GM21717 (cell line): ENCODE data around the gene ADAMTS19.

Experiments
- ATAC-seq: cut with Tn5 transposase; IDR thresholded peaks from one replicate; pipeline ENCODE4 v1.9.1; 2021; ENCODE audit warnings: mild to moderate bottlenecking, moderate library complexity; ENCODE audit not compliant: unreplicated experiment

The ADAMTS19 gene

GRCh38 chr5:129474544-129474943, 14.4 kb downstream of the ADAMTS19 start:
- ATAC-seq, result no peak

DNA sequence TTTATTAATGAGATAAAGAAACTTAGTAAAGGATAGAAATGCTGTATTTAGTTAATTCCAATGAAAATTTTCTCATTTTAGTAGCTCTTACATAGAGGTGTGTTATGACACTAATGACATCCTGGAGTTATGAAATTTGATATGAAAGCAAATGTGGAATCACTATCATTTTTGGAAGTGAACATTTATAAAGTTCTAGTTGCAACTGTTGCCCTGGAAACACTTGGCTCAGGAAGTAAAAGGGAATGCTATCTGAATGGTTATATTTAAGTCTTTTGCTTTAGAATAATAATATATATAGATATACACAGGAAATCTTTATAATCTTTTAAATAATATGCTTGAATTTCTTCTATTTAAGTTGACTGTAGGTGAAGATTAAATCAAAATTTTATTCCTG, 16.7 kb downstream of the ADAMTS19 start:
- ATAC-seq, result no peak

GRCh38 chr5:129477532-129477931, 17.4 kb downstream of the ADAMTS19 start:
- no peak for ATAC-seq

GRCh38 chr5:129481161-129481560, 21.1 kb downstream of the ADAMTS19 start:
- ATAC-seq, result no peak

GRCh38 chr5:129496421-129496820, 36.3 kb downstream of the ADAMTS19 start:
- no peak for ATAC-seq

GRCh38 chr5:129496864-129497595, 36.9 kb downstream of the ADAMTS19 start:
- no peak for ATAC-seq

DNA sequence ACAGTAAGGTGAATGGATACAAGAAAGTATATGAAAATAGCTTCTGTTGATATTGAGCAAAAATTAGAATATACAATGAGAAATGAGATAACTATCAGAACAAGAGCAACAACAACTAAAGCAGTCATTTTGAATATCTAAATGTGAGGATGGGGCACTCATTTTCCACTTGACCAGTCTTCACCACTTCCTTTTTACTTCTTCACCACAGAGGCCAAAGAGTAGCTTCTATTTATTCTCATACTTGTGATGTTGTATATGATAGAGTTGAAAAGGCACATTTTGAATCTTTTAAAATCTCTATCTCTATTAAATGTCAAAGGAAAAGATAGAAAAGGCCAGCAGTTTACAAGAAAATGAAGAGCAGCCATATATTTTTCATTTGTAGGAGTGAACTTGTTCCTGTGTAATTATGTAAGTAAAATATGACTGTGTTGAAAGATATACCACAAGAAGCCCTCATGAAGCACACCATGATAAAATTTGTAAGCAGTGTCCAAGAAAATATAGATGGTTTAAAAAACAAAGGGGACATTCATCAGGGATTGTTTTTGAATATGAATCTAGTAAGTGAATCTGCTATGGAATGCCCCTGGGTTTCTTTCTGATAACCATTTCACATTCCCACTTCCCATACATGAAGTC, 39.2 kb downstream of the ADAMTS19 start:
- no peak for ATAC-seq

DNA sequence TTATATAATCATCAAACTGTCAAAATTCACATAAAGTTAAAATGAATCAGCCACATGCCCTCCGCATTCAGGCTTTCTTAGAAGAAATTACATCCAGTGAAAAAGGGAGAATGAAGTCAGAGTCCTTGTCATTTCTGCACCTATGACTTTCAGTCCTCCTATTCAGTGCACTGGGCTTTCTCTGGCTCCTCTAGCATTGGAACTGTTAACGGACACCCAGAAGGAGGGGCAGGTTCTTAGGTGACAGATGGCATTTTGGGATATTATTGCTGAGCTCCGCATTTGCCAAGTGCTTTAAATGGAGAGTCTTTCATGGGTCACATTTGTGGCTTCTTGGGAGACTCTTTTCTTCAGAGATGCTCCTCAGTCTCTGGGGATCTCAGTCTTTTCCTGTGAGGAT, 40.0 kb downstream of the ADAMTS19 start:
- ATAC-seq, result no peak

GRCh38 chr5:129506086-129506485, 46.0 kb downstream of the ADAMTS19 start:
- ATAC-seq, result no peak

- ATAC-seq, result no peak
Observed at GRCh38 chr5:129506950-129507349, 46.9 kb downstream of the ADAMTS19 start.

DNA sequence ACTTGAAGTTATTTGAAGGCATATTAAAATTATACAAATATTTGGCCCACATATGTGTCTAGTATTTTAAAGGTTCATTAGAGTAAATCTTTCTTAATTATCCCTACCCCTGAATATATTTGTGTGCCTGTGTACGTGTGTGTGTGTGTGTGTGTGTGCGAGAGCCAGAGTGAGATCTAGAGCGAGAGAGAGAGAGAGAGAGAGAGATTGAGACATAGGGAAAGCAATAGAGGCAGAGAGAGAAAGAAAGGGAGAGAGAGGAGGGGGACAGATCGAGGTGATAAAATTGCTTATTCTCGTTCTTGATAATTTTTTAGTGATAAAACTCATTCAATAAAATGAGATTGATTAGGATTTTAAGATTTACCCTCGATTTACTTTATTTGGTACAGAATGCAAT, 47.4 kb downstream of the ADAMTS19 start:
- no peak for ATAC-seq

DNA sequence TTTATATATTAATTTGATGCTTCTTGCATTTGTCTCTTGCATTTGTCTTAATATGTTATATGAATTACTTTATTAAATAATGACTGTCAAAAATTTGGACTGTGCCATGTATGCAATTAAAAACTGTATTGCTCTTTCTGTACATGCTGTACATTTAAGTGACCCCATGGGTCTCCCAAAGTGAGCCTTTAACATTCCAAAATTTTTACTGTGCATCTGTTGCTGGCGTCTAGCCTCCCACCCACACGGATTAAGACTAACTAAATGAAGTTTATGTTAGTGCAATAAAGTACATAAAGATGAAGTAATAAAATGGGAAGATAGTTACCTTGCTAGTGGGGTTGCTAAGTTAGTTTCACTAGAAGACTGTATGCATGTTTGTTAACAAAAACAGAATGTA, 48.5 kb downstream of the ADAMTS19 start:
- ATAC-seq, result no peak

DNA sequence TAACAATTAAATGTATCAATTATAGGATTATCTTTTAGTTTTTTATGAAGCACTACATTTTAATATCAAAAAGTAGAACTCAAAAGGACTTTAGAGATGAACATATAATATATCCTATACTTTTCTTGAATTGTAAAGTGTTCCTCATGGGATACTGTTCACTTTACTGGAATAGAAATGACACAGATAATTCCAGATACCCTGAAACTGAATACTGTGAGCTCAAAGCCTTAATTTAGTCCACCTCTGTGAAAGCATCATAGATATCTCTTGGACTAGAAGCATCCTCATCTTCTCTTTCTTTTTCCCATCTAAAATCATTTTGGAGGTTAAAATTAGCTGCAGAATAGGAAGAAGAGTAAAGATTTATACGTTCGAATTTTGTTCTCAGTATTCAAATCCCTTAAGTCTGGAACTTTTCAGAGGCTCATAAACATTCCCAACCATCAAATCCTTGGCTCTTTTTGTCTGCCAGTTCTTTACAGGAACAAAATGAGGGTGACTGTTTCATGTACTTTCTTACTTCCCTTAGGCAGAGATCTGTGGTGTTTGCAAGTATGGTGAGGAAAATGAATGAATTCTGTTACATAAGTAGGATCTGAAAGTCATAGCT, 49.4 kb downstream of the ADAMTS19 start:
- no peak for ATAC-seq

GRCh38 chr5:129511291-129511690, 51.2 kb downstream of the ADAMTS19 start:
- ATAC-seq, result no peak

DNA sequence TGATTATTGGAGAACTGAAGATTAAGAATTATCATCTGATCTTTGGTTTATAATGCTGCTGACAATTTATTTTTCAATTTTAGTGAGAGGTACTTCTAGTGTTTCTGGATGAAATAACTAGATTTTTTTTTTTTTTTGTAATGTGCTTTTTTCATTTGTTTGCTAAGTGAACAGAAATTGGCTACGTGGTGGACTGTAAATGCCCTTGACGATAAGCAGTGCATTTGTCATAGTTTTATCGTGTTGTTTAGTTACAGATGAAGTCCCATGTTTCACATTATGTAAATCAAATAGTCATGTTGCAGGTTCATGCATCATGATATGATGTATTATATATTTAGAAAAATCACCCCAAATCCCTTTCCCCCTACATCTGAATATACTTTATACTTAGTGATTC, 81.0 kb downstream of the ADAMTS19 start:
- ATAC-seq, result no peak

DNA sequence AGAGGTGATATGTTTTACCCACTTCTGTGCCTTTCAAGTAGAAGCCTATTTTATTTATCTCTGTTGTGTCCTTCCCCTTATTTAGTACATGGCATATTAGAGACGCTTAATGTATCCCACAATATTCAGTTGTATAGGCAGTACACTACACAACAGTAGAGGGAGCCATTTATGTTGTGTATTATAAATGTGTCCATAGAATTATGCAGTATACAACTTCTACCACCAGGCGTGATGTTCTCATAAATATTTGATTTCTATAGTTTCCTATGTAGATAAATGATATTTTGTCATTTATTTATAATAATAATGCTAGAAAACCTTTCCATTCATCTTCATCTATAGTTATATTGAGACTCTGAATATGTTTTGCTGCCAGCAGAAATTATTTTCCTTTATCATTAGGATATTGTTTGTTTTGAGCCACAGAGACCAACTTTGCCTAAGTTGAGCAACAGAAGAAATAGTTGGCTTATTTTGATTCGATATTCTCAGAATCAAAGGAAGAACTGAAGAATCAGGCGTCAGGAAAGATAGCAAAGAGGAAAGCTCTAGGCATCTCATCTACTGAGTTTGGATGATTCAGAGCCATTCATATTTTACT, 81.7 kb downstream of the ADAMTS19 start:
- peak; percentile 55 for ATAC-seq

DNA sequence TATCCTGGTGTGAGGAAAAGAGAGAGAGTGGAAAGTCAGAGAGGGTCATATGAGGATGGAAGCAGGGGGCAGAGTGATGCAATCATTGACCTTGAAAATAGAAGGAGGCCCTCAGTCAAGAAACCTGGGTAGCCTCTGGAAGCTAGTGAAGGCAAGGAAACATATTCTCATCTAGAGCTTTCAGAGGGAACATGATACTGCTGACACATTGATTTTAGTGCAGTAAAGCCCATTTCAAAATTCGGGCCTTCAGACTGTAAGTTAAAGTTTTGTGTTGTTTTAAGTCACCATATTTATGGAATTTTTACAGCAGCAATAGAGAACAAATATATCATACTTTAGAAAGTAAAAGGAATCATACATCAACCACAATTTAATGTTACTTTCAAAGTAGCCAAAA, 87.0 kb downstream of the ADAMTS19 start:
- no peak for ATAC-seq

GRCh38 chr5:129554134-129554904, 94.2 kb downstream of the ADAMTS19 start:
- no peak for ATAC-seq

- no peak for ATAC-seq
Observed at GRCh38 chr5:129563585-129563984, 103.5 kb downstream of the ADAMTS19 start.

GRCh38 chr5:129569295-129569694, 109.2 kb downstream of the ADAMTS19 start:
- no peak for ATAC-seq

DNA sequence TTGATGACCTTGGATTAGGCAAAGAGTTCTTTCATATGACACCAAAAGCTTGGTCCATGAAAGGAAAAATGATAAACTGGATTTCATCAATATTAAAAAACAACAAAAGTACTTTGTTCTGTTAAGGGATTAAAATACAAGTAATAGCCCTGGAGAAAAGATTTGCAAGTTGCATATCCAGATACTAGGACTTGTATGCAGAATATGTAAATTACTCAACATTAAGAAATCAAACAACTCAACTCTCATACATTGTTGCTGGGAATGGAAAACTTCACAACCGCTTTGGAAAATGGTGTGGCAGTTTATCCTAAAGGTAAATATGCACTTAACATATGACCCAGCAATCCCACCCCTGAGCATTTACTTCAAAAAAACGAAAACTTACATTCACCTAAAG, 112.0 kb downstream of the ADAMTS19 start:
- ATAC-seq, result no peak
